Pancreas (tissue), 10 donors: Measurements from ENCODE around the gene P4HA3. TPM values are rescaled to one million over a fixed set of nuclear protein-coding genes. Genes with fewer than 3 reads are reported as not detected.
"Not testable (repeated sequence)": the region's sequence is repeated elsewhere in the genome, so short reads cannot be mapped to it uniquely, and the experiment has no call there.

Experiments
- ATAC-seq, 4 donors: fragments of 200-7000 bp; cut with Tn5 transposase; one replicate each; pipeline versions ENCODE4 v1.8.0 to v1.9.1; 2020; ENCODE audit warnings: mild to moderate bottlenecking in 4 of 4, moderate library complexity in 4 of 4
- DNase-seq, 6 donors: peaks; one replicate each; pipeline ENCODE4 v3.0.0-alpha.2; 2020
- FAIRE-seq: peaks from 2 replicates; lab custom pipeline; 2012; peaks lifted over from hg19 to GRCh38; lab: Jason Lieb, UNC
- H3K27ac ChIP-seq, 4 donors: fragments of 200-600 bp; sonication (generic); 1 replicate in 3 of 4; 2 replicates in 1 of 4; pipeline versions ENCODE4 v1.5.0 to v1.8.0; 2020
- H3K27me3 ChIP-seq, 4 donors: fragments of 200-600 bp; one replicate each; pipeline ENCODE4 v1.8.0; 2021
- H3K36me3 ChIP-seq, 3 donors: fragments of 200-600 bp; sonication (generic) in 1 of 3; one replicate each; pipeline versions ENCODE4 v1.5.0 to v1.8.0; 2020 to 2021
- H3K4me1 ChIP-seq, 3 donors: fragments of 200-600 bp; one replicate each; pipeline ENCODE4 v1.8.0; 2021
- H3K4me3 ChIP-seq, 4 donors: fragments of 200-600 bp; sonication (generic) in 2 of 4; one replicate each; pipeline versions ENCODE4 v1.5.0 to v1.8.0; 2020 to 2021
- H3K9me3 ChIP-seq, 4 donors: fragments of 200-600 bp; one replicate each; pipeline ENCODE4 v1.8.0; 2021
- CTCF ChIP-seq, 4 donors: fragments of 200-600 bp; sonication (generic) in 3 of 4; IDR thresholded peaks; one replicate each; pipeline versions ENCODE4 v1.5.0 to v1.8.0; 2021; ENCODE audit warnings: antibody characterized with exemption in 4 of 4
- WGBS, 2 donors: extraction: QIAGEN DNeasy Blood & Tissue Kit; methylation state at CpG; one replicate each; pipeline ENCODE4 v1.1.7; 2013; 5-methylcytosine and 5-hydroxymethylcytosine counted together
- intact Hi-C, 3 donors: fragments of 100-400 bp; cut with DNase I; formaldehyde crosslinking; loops; one replicate each; pipeline versions ENCODE4 v1.11.1 to v1.14.2; 2022
- polyA plus RNA-seq, 2 donors: library from polyadenylated mRNA; stranded (reverse); fragments of 200-250 nt; gene quantifications; one replicate each; pipeline ENCODE4 v1.2.3, GENCODE V29; 2013
- total RNA-seq, 6 donors: library from RNA; stranded (reverse); fragmentation: NEBNext Ultra II Directional in 4 of 6; extraction: Animal tissue kit (Norgen Biotek cat#: 25700) in 4 of 6; gene quantifications; one replicate each; pipeline versions ENCODE4 v1.2.1 to v1.2.4, GENCODE V29; 2021 to 2023
- donor health status: healthy with polysubstance abuse.
- donor health status: DM: no; HTN: no; CAD: no; lungs with moderate emphysema.
- donor health status: DM: no; HTN: no; CAD: no.
- donor health status: control.
- donor health status: control.
- donor health status: Bipolar disorder and iron deficiency.
- donor health status: DM: yes; HTN: yes; CAD: no.
- donor health status: DM: no; HTN: no; CAD: no.
- donor health status: DM: no; HTN: no; CAD: no.
- donor health status: DM: yes; HTN: yes; CAD: no.

Gene P4HA3
- total and polyA plus RNA-seq, 8 donors, result 0.19 to 0.94 (median 0.38) TPM; not detected in 3

- ATAC-seq (no peak), DNase-seq (no peak), FAIRE-seq (no peak)
- Histone ChIP-seq H3K27me3 (no peaks in the 10 kb centered on the region), H3K27ac (no peak overlapping the region), H3K36me3 (no peaks in the 10 kb centered on the region), H3K4me1 (peaks cover 0 to 12% (median 5%) of the 10 kb centered on the region in 3 donors), H3K9me3 (no peaks in the 10 kb centered on the region), H3K4me3 (no peak overlapping the region)
- WGBS, 2 donors, result 95 to 100% methylated on average over 1 of the region's 1 CpG
- intact Hi-C loops, result no loop called here
- no peak for TF ChIP-seq CTCF (IDR thresholded peaks at IDR 0.05)
Measured at GRCh38 chr11:74333193-74333592, 21.8 kb upstream of the P4HA3 start.

GRCh38 chr11:74332291-74332690 is 20.9 kb upstream of the P4HA3 start:
- no peak for ATAC-seq
- Histone ChIP-seq H3K27me3 (no peaks in the 10 kb centered on the region), H3K9me3 (no peaks in the 10 kb centered on the region), H3K27ac (no peak overlapping the region), H3K36me3 (no peaks in the 10 kb centered on the region), H3K4me1 (peaks cover 0 to 13% (median 5%) of the 10 kb centered on the region in 3 donors), H3K4me3 (no peak overlapping the region)
- intact Hi-C loops, result no loop called here
- no peak for FAIRE-seq
- no peak for DNase-seq
- WGBS, 2 donors, result 94 to 98% methylated on average over 1 of the region's 1 CpG
- no peak for TF ChIP-seq CTCF (IDR thresholded peaks at IDR 0.05)

GRCh38 chr11:74331000-74331399 is 19.6 kb upstream of the P4HA3 start:
- 36 to 58% methylated on average over 6 of the region's 6 CpGs for WGBS, 2 donors
- H3K36me3 ChIP-seq, FAIRE-seq, H3K4me3 ChIP-seq, DNase-seq, intact Hi-C loops, H3K27ac ChIP-seq, H3K27me3 ChIP-seq, H3K9me3 ChIP-seq: not testable (repeated sequence)
- H3K4me1 ChIP-seq, result peaks cover 9 to 24% (median 10%) of the 10 kb centered on the region in 3 donors
- peak in 1 of 4 donors; percentile 56 for ATAC-seq

- no peak overlapping the region for H3K27ac ChIP-seq
- H3K27me3 ChIP-seq, result no peaks in the 10 kb centered on the region
- peaks cover 13 to 26% (median 16%) of the 10 kb centered on the region in 3 donors for H3K4me1 ChIP-seq
- TF ChIP-seq CTCF (IDR thresholded peaks at IDR 0.05), result no peak
- FAIRE-seq (no peak), DNase-seq (no peak), ATAC-seq (no peak)
- intact Hi-C loops, result no loop called here
- no peaks in the 10 kb centered on the region for H3K36me3 ChIP-seq
- H3K4me3 ChIP-seq, result no peak overlapping the region
- no peaks in the 10 kb centered on the region for H3K9me3 ChIP-seq
Measured at GRCh38 chr11:74330075-74330858, 18.8 kb upstream of the P4HA3 start.

- intact Hi-C loops, result loop anchor here in 1 of 3 donors (10.0 kb wide), 1 partner anchor 72 kb away; no protein-coding TSS in a partner anchor
- Histone ChIP-seq H3K27me3 (no peaks in the 10 kb centered on the region), H3K27ac (peak overlapping the region in 1 of 4 donors; percentile 26), H3K36me3 (no peaks in the 10 kb centered on the region), H3K4me1 (peaks cover 13 to 26% (median 16%) of the 10 kb centered on the region in 3 donors), H3K4me3 (no peak overlapping the region), H3K9me3 (no peaks in the 10 kb centered on the region)
- WGBS, 2 donors, result 40 to 65% methylated on average over 1 of the region's 1 CpG
- ATAC-seq (no peak), DNase-seq (no peak), FAIRE-seq (no peak)
- no peak for TF ChIP-seq CTCF (IDR thresholded peaks at IDR 0.05)
Measured at GRCh38 chr11:74327076-74327475, 15.6 kb upstream of the P4HA3 start.
